GM21723 (cell line): Measurements from ENCODE around the gene E2F3.

Experiments
- ATAC-seq: cut with Tn5 transposase; IDR thresholded peaks from one replicate; pipeline ENCODE4 v1.9.1; 2021; ENCODE audit warnings: mild to moderate bottlenecking, moderate library complexity; ENCODE audit not compliant: unreplicated experiment

The E2F3 gene

GRCh38 chr6:20402092-20402341 is 338 bp downstream of the E2F3 start:
- no peak for ATAC-seq

DNA sequence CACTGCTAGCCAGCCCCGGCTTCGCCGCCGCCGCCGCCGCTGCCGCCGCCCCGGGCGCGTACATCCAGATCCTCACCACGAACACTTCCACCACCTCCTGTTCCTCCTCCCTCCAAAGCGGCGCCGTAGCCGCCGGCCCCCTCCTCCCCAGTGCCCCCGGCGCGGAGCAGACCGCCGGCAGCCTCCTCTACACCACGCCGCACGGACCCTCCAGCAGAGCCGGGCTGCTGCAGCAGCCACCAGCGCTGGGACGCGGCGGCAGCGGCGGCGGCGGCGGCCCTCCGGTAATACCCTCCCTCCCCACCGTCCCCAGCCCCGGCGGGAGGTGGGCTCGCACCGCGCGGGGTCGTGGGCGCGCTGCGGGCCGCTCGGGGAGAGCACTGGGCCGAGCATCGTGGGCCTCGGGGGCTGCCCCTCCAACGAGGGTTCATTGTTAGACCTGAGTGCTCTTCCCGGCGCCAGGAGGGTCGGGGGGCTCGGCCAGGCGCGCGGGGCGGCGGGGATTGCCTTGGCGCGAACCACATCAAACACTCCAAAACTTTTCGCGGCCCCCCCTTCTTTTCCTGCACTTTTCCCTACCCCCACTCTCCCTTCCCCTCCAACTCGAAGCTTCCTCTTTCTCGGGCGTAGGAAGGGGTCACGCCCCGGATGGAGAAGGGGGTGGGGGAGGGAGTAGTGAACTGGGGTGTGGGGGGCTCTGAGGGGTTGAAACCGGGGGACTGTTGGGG is 827 bp downstream of the E2F3 start:
- no peak for ATAC-seq

DNA sequence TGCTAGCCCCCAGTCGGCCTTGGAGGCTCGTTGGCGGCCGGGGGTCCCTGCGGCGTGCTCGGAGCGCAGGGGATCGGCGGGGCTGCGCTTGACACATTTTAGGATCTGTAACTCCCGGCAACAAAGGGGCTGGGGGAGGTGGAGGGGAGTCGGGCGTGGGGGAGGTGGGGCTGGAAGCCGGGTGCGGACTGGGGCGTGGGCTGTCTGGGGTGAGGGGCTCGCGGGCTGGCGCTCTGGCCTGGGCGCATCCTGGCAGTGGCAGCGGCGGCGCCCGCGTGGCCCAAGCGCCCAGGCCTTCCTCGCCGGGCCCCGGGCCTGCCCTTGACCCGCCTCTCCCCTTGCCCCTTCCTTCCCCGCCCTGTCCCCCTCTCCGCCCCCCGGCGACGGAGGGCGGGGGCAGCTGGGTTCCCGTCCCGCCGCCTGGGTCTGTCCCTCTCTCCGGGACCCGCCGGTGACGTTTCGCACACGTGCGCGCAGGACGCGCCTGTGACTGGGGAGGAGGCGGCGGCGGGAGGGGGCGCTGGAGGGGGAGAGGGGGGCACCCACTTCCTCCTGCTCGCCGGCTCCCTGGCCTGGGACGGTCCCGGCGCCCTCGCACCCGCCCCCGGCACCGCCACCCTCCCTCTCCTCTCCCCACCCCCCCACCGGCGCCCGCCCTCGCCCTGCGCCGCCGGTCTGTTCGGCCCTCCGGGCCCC is 1.5 kb downstream of the E2F3 start:
- ATAC-seq: peak; percentile 53

DNA sequence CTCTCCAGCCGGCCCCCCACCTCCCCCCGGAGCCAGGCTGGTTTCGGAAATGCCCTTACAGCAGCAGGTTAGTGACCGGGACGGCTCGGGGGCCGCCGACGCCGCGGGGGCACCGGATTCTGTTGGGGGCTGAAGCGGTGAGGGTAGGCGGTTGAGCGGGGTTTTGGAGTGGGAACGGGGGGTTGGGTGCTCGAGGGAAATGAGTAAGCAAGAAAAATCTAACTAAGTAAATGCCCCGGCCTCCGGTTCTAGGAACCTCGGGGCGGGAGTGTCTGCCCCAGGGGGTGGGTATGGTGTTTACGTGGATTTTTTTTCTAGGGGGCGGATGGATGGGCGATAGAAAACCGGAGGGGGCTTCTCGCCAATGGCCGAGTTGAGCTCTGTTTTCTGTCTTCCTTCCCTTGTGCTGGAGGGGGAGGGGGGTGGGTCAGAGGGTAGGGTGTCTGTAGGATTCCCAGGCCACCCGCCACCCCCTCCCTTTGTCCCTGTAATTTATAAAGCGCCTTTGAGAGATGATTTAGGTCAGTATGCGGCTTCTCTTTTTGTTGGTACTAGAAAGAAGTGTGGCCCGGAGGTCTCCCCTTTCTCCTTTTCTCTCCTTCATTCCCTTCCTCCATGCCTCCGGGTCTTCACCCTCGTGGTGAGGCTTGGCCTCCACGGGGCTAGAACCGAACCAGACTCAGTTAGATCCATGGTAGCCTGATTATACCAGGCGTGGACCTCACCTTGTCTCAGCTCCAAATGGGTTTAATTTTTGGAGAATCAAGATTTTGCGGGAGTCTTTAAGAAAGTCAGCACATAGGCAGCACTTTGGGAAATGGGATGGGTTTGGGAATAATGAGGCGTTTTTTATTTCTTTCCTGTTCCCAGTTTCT is 2.3 kb downstream of the E2F3 start:
- ATAC-seq: peak; percentile 2

DNA sequence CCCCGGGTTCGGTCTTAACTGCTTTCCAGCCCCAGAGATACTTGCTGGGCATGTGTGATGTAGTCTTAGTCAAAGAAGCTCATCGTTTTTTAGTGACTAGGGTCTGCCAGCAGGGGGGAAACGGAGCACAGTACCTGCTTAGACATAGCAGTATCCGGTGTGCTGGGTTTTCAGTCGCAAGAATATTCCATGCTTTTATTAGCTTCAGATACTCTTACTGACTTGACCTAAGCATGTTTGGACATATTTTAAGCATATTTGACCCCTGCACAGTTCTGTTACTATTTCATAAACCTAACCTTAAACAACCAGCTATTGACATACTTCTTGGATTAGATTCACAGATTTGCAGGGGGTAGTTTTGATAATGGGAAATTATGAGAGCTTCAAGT is 3.0 kb downstream of the E2F3 start:
- peak; percentile 30 for ATAC-seq

GRCh38 chr6:20408851-20409250 is 7.2 kb downstream of the E2F3 start:
- no peak for ATAC-seq

- ATAC-seq: peak; percentile 86
Observed at GRCh38 chr6:20409427-20409971, 7.8 kb downstream of the E2F3 start.

- no peak for ATAC-seq
Observed at GRCh38 chr6:20411544-20411943, 9.9 kb downstream of the E2F3 start.

DNA sequence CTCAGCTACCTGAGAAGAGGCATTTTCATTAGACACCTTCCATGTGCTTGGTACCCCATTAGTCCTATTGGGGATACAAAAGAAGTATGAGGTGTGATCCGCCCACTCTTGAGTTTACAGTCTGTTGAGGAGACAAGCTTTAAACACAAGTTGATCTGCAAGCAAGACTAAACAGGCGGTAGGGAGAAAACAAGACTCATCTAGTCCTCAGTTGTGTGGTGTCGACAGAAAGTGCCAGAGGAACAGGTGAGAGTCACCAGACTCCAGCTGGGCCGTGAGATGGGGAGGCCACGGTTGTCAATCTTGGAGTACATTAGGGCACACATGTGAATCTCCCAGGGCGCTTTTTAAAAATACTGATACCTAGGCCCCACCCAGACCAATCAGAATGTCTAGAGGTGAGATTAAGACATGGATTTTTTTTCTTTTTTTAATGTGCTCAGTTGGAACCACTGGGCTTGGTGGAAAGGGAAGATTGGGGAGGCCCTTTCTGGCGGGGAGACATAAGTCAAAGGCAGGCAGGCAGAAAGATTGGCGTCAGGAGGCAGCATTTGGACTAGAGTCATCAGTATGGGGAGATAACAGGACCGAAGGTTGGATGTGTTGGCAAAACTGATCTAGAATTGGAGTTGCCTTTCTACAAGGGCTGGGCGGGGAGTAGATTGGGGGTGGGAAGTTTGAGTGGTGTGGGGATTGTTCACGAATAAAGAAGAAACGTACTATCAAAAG is 10.4 kb downstream of the E2F3 start:
- ATAC-seq: no peak

DNA sequence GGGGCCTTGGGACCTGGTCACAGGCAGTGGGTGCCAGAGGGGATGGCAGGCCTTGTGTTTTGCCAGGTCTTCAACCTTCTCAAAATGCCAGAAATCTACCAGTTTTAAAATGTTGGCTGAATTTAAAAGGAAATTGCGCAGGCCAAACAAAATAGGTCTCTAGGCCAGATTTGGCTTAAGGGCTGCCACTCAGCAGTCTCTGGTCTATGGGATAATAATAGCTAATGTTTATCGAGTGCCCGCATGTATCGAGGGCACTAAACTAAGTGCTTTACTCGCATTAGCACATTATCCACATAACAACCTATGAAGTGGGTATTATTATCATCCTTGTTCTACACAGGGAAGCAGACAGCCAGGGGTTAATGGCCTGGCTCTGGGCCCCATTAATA is 11.0 kb downstream of the E2F3 start:
- no peak for ATAC-seq

GRCh38 chr6:20413826-20414225 is 12.1 kb downstream of the E2F3 start:
- no peak for ATAC-seq

DNA sequence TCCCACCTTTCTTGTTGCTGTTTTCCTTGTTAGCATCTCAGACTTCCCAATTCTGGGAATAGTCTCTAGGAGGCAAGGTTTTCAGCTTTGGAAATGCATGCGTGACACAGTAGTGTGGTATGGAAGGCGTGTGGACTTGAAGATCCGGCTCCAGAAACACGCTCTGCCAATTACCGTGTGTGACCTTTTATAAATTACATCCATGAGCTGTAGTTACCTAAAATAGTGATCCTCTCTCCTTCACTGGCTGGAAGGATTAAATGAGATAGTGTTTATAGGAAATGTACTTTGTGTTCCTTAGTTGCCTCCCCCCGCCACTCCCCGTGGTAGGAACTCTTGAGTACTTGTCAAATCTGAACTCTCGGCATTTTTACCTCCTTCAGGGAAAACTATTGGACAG is 13.0 kb downstream of the E2F3 start:
- no peak for ATAC-seq

GRCh38 chr6:20415304-20415703 is 13.6 kb downstream of the E2F3 start:
- no peak for ATAC-seq

- ATAC-seq: no peak
Observed at GRCh38 chr6:20415712-20416454, 14.2 kb downstream of the E2F3 start.

DNA sequence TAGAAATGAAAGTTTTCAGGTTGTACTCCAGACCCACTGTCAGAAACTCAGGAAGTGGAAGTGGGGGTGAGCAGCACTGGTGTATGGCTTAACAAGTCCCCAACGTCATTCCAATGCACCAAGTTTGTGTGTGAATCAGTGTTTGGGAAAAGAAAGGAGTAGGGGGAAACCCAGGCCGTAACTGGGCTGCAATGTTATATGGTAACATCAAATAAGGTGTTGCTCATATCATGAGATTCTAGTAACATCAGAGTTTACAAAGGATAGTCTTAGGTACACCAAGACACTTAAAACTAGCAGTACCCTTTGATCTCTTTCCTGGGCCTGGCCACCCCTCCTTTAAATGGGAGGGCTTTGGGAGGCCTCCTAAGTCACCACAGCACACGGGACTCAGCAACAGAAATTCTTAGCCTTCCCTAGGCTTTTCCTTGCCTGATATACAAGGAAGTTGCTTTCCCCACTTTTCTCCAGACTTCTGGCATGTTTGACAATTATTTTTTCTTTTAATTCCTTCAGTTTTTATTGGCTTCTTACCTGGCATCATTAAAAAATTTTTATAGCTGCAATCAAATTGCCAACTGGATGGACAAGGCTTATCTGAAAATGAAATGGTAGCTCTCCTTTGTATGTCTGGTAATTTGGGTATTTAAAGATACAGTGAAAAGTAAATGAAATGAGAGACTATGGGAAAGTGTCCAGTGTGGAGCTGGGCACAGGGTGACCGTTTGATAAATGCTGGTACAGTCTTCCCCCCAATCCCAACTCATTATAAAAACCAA is 15.1 kb downstream of the E2F3 start:
- no peak for ATAC-seq

GRCh38 chr6:20417819-20418218 is 16.1 kb downstream of the E2F3 start:
- ATAC-seq: peak; percentile 66

DNA sequence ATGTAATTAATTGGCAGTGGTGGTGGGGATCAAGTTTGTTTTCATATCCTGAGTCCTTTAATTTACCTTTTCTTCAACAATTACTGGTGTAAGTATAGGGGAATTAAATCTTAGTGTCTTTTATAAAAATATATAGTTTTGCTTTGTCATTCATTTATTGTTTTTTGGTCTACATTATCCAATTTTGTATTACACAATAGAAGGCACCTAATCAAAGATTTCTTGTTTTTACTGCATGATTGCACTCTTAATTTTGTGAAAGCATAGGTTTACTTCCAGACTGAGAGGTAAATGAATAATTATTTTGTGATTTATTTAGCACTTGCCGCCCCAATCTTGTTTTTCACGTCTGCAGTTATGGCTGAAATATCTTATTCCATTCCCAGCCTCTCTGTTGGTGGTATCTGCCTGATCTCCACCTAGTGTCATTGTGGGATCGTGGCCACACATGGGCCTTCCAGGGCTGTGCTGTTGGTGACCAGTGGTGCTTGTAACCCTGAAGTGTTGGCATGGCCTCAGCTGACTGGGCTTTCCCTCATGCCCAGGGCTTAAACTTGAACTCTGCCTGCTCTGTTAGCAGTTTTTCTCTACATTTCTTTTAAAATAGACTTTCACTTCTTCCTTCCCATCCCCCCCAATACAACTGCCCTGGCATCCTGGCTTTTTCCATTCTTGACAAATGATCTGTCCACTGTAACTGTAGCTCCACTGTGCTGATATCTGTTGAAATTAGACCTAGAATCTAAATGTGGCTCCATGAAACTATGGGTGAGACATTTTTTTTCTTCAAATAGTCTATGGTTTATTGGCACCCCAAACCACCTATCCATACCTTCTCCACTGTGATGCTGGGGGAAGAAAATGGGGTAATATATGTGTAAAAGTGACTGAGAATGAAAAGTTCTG is 24.8 kb downstream of the E2F3 start:
- ATAC-seq: no peak

GRCh38 chr6:20427856-20428255 is 26.2 kb downstream of the E2F3 start:
- peak; percentile 89 for ATAC-seq

GRCh38 chr6:20432692-20433091 is 31.0 kb downstream of the E2F3 start:
- no peak for ATAC-seq
